OCI-LY7 (cell line): ENCODE measurements around the gene TUBB3.

Experiments
- EZH2phosphoT487 ChIP-seq: fragments of 200-600 bp; sonication (generic); IDR thresholded peaks from 2 replicates; pipeline ENCODE4 v1.6.1; 2018; ENCODE audit warnings: low read depth, borderline replicate concordance, mild to moderate bottlenecking, mixed run types, antibody characterized with exemption, low read length, moderate library complexity, mixed read lengths
- TF ChIP-seq, protein P1 (sequence below): fragments of 200-600 bp; sonication (generic); conservative IDR thresholded peaks from 2 replicates; pipeline ENCODE4 v1.5.1; 2014; ENCODE audit warnings: mild to moderate bottlenecking, antibody characterized with exemption, low read length, moderate library complexity, mixed read lengths

DNA sequence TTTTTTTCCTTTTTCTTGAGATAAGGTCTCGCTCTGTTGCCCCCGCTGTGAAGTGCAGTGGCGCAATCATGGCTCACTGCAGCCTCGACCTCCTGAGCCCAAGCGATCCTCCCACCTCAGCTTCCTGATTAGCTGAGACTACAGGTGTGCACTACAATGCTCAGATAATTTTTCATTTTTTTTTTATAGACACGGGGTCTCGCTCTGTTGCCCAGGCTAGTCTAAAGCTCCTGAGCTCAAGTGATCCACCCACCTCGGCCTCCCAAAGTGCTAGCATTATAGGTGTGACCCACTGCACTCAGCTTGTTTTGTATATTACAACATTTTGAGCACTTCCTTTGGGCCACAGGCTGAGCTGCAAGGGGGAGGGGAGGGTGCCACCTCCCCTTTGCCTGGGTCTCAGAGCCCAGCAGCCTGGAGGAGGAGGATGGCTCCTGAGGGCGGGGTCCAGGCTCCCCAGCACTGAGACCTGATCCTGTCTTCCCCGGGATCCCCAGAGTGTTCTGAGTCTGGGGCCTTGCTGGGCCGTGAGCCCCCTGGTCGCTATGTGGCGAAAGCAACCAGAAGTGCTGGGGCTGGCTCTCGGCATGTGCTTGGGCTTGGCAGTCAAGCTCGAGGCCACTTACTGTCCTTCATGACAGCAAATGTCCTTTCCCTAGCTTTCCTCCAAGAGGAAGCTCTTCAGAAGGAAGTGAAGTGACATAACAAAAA, 33.5 kb downstream of the TUBB3 start:
- TF ChIP-seq, protein P1, sequence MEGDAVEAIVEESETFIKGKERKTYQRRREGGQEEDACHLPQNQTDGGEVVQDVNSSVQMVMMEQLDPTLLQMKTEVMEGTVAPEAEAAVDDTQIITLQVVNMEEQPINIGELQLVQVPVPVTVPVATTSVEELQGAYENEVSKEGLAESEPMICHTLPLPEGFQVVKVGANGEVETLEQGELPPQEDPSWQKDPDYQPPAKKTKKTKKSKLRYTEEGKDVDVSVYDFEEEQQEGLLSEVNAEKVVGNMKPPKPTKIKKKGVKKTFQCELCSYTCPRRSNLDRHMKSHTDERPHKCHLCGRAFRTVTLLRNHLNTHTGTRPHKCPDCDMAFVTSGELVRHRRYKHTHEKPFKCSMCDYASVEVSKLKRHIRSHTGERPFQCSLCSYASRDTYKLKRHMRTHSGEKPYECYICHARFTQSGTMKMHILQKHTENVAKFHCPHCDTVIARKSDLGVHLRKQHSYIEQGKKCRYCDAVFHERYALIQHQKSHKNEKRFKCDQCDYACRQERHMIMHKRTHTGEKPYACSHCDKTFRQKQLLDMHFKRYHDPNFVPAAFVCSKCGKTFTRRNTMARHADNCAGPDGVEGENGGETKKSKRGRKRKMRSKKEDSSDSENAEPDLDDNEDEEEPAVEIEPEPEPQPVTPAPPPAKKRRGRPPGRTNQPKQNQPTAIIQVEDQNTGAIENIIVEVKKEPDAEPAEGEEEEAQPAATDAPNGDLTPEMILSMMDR = no peak
- TF ChIP-seq EZH2phosphoT487 = no peak
